ENCODE data around the gene PFKFB4.

The PFKFB4 gene

GRCh38 chr3:48581621-48582481, 25.2 kb upstream of the PFKFB4 start:
- no peak for DNase-seq

GRCh38 chr3:48576647-48577046, 20.0 kb upstream of the PFKFB4 start:
- DNase-seq: no peak

GRCh38 chr3:48575366-48575765, 18.8 kb upstream of the PFKFB4 start:
- DNase-seq: no peak

- DNase-seq: no peak
These were observed 17.5 kb upstream of the PFKFB4 start for GRCh38 chr3:48573973-48574585.

- no peak for DNase-seq
These were observed 15.9 kb upstream of the PFKFB4 start for GRCh38 chr3:48572517-48572916.

GRCh38 chr3:48571938-48572337, 15.3 kb upstream of the PFKFB4 start:
- DNase-seq: no peak

- DNase-seq: no peak
These were observed 13.3 kb upstream of the PFKFB4 start for GRCh38 chr3:48569808-48570450.

GRCh38 chr3:48569400-48569799, 12.8 kb upstream of the PFKFB4 start:
- DNase-seq: no peak

GRCh38 chr3:48568476-48568875, 11.9 kb upstream of the PFKFB4 start:
- no peak for DNase-seq

- no peak for DNase-seq
These were observed 10.9 kb upstream of the PFKFB4 start for GRCh38 chr3:48567500-48567899.

GRCh38 chr3:48567090-48567489, 10.5 kb upstream of the PFKFB4 start:
- no peak for DNase-seq

GRCh38 chr3:48566401-48566760, 9.8 kb upstream of the PFKFB4 start:
- DNase-seq: no peak

- no peak for DNase-seq
These were observed 9.2 kb upstream of the PFKFB4 start for GRCh38 chr3:48565591-48566400.

- no peak for DNase-seq
These were observed 8.6 kb upstream of the PFKFB4 start for GRCh38 chr3:48565186-48565585.

GRCh38 chr3:48564667-48565066, 8.1 kb upstream of the PFKFB4 start:
- DNase-seq: no peak

- DNase-seq: peak; percentile 63
These were observed 7.4 kb upstream of the PFKFB4 start for GRCh38 chr3:48564022-48564421.

GRCh38 chr3:48563382-48563918, 6.8 kb upstream of the PFKFB4 start, which contains the start of gene UCN2:
UCN2 (minus strand) TSS chr3:48563781; CDS start chr3:48563124, 657 bp downstream.
- DNase-seq: no peak

GRCh38 chr3:48562367-48563095, 5.9 kb upstream of the PFKFB4 start:
- DNase-seq: no peak

- DNase-seq: no peak
These were observed 4.6 kb upstream of the PFKFB4 start for GRCh38 chr3:48561045-48561736.

GRCh38 chr3:48560648-48561018, 4.0 kb upstream of the PFKFB4 start:
- no peak for DNase-seq

- peak; percentile 28 for DNase-seq
These were observed 2.0 kb upstream of the PFKFB4 start for GRCh38 chr3:48558493-48559134.

Measured in CD4-positive, alpha-beta T cell treated with Interleukin-21 for 1 hour (primary cell).